Measurements from ENCODE around the gene TMSB4Y. TPM values are rescaled to one million over a fixed set of nuclear protein-coding genes. Genes with fewer than 3 reads are reported as not detected.

The TMSB4Y gene
- under 1 TPM in 1 of 6 experiments, not detected in 5; 0.46 TPM for total RNA-seq
- long read RNA-seq: 0 reads

- peak in 1 of 4 donors; percentile 98 for ATAC-seq
- Histone ChIP-seq H3K9me3 (no peaks in the 10 kb centered on the region), H3K36me3 (no peaks in the 10 kb centered on the region), H3K27me3 (no peaks in the 10 kb centered on the region), H3K27ac (no peak within 1 kb of the TSS), H3K4me1 (no peaks in the 10 kb centered on the region), H3K4me3 (no peak within 1 kb of the TSS)
- WGBS (ENCODE audit: insufficient coverage, low coverage, low lambda C conversion rate, missing lambda C conversion rate): no CpG with 5 or more reads among the region's 28 CpGs
- DNase-seq: peak in 1 of 3 donors; percentile 79
- TF ChIP-seq POLR2A (IDR thresholded peaks at IDR 0.05): no peak
- TF ChIP-seq, protein P1, sequence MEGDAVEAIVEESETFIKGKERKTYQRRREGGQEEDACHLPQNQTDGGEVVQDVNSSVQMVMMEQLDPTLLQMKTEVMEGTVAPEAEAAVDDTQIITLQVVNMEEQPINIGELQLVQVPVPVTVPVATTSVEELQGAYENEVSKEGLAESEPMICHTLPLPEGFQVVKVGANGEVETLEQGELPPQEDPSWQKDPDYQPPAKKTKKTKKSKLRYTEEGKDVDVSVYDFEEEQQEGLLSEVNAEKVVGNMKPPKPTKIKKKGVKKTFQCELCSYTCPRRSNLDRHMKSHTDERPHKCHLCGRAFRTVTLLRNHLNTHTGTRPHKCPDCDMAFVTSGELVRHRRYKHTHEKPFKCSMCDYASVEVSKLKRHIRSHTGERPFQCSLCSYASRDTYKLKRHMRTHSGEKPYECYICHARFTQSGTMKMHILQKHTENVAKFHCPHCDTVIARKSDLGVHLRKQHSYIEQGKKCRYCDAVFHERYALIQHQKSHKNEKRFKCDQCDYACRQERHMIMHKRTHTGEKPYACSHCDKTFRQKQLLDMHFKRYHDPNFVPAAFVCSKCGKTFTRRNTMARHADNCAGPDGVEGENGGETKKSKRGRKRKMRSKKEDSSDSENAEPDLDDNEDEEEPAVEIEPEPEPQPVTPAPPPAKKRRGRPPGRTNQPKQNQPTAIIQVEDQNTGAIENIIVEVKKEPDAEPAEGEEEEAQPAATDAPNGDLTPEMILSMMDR (IDR thresholded peaks at IDR 0.05): no peak
- intact Hi-C loops (cut with DNase I): no loop called here
Observed at GRCh38 chrY:13703568-13703968, at the start of gene TMSB4Y. Gene TMSB4Y (plus strand): TSS chrY:13703899.

DNA sequence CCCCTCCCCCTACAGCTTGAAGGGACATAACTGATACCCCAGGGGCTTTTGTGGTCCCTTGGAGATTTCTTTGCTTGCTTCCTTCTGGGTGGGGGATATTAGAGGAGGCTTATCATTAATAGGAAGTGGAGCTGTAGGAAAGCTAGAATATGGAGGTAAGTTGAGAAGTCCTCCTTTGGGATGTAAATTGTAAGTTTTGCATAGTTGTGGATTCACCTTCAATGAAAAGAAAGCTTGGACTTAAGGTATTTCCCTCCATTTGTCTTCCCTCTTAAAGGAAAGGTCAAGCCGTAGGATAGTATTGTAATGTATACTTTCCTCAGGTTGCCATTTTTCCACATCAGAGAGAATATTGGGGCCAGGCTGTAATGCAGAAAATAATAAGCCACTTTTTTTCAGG lies 39.5 kb upstream of the TMSB4Y start:
- DNase-seq: no peak
- Histone ChIP-seq H3K4me3 (no peak overlapping the region), H3K27ac (no peak overlapping the region), H3K9me3 (no peaks in the 10 kb centered on the region), H3K27me3 (no peaks in the 10 kb centered on the region), H3K4me1 (no peaks in the 10 kb centered on the region), H3K36me3 (no peaks in the 10 kb centered on the region)
- ATAC-seq: no peak
- no CpG with 5 or more reads among the region's 1 CpG for WGBS (ENCODE audit: insufficient coverage, low coverage, low lambda C conversion rate, missing lambda C conversion rate)
- TF ChIP-seq, protein P1 (IDR thresholded peaks at IDR 0.05): no peak
- TF ChIP-seq POLR2A (IDR thresholded peaks at IDR 0.05): no peak
- intact Hi-C loops (cut with DNase I): no loop called here

- H3K27me3 ChIP-seq: no peaks in the 10 kb centered on the region
- intact Hi-C loops (cut with DNase I): no loop called here
- DNase-seq (no peak), ATAC-seq (no peak)
- no peak overlapping the region for H3K4me3 ChIP-seq
- TF ChIP-seq, protein P1 (IDR thresholded peaks at IDR 0.05): no peak
- TF ChIP-seq POLR2A (IDR thresholded peaks at IDR 0.05): no peak
- no peaks in the 10 kb centered on the region for H3K4me1 ChIP-seq
- WGBS (ENCODE audit: insufficient coverage, low coverage, low lambda C conversion rate, missing lambda C conversion rate): no CpG with 5 or more reads among the region's 2 CpGs
- H3K27ac ChIP-seq: no peak overlapping the region
- H3K36me3 ChIP-seq: no peaks in the 10 kb centered on the region
- H3K9me3 ChIP-seq: no peaks in the 10 kb centered on the region
Observed at GRCh38 chrY:13671122-13671521, 32.6 kb upstream of the TMSB4Y start.

DNA sequence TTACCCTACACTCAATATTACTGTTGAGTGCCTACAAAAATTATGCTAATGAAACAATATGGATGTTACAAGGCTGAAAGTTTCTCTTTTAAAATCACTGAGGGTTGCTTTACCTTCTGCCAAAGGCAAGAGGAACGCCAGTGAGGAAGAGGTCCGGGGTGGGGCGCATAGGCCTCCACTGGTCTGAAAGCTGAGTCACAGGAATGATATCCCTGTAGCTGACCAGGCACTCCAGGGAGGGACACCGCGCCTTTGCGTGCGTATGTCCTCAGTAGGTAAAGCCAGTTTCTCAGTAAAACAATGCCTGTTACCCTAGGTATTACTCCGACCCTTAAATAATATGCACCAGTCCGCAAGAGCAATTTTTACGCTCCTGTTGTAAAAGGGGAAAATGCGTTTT lies 1.4 kb upstream of the TMSB4Y start:
- Histone ChIP-seq H3K4me3 (no peak overlapping the region), H3K9me3 (no peaks in the 10 kb centered on the region), H3K27ac (no peak overlapping the region), H3K36me3 (no peaks in the 10 kb centered on the region), H3K4me1 (no peaks in the 10 kb centered on the region), H3K27me3 (no peaks in the 10 kb centered on the region)
- no peak for TF ChIP-seq POLR2A (IDR thresholded peaks at IDR 0.05)
- TF ChIP-seq, protein P1 (IDR thresholded peaks at IDR 0.05): no peak
- WGBS (ENCODE audit: insufficient coverage, low coverage, low lambda C conversion rate, missing lambda C conversion rate): no CpG with 5 or more reads among the region's 11 CpGs
- no peak for DNase-seq
- no peak for ATAC-seq
- intact Hi-C loops (cut with DNase I): no loop called here
